NCI-H774 (cell line): ENCODE measurements around the gene ADORA2A.

Experiments used
- DNase-seq: peaks from one replicate; lab custom pipeline; 2025; lab: John Stamatoyannopoulos, UW

Gene ADORA2A

DNA sequence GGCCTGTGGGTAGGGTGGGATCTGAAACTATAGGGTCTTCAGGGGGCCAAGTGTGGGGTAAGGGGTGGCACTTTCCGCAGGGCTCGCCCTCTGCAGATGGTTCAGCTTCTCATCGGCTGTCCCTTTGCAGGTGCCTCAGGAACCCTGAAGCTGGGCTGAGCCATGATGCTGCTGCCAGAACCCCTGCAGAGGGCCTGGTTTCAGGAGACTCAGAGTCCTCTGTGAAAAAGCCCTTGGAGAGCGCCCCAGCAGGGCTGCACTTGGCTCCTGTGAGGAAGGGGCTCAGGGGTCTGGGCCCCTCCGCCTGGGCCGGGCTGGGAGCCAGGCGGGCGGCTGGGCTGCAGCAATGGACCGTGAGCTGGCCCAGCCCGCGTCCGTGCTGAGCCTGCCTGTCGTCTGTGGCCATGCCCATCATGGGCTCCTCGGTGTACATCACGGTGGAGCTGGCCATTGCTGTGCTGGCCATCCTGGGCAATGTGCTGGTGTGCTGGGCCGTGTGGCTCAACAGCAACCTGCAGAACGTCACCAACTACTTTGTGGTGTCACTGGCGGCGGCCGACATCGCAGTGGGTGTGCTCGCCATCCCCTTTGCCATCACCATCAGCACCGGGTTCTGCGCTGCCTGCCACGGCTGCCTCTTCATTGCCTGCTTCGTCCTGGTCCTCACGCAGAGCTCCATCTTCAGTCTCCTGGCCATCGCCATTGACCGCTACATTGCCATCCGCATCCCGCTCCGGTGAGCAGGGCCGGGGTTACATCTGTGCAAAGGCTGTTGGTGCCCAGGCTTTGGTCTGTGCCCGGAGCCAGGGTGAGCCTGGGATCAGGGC, 5.8 kb downstream of the ADORA2A start:
- no peak for DNase-seq

DNA sequence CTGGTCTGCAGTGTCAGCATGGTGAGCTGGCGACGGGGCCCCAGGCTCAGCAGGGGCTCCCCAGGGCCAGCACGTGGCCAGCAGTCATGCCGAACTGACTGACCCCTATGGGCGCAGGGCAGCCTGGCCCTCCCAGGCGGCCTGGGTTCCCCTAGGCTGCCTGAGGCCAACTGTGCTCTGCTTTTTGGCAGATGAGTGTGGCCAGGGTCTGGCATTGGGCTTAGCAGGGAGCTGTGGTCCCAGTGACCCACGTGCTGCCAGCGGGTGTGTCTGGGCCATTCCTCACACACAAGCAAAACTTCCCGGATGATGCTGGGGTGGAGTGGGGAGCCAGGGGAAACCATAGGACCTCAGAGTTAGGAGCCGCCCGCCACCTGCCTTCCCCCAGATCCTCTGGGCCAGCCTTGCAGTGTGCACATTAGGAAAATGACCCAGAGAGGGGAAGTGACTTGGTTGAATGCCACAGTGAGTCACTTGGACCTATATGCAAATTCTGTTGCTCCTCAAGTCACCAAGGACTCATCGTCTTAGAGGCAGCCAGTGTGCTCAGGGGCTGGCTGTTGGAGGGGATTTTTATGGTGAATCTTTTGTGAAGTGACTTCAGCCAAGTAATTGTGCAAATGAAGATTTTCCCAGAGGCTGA, 6.5 kb downstream of the ADORA2A start:
- no peak for DNase-seq

DNA sequence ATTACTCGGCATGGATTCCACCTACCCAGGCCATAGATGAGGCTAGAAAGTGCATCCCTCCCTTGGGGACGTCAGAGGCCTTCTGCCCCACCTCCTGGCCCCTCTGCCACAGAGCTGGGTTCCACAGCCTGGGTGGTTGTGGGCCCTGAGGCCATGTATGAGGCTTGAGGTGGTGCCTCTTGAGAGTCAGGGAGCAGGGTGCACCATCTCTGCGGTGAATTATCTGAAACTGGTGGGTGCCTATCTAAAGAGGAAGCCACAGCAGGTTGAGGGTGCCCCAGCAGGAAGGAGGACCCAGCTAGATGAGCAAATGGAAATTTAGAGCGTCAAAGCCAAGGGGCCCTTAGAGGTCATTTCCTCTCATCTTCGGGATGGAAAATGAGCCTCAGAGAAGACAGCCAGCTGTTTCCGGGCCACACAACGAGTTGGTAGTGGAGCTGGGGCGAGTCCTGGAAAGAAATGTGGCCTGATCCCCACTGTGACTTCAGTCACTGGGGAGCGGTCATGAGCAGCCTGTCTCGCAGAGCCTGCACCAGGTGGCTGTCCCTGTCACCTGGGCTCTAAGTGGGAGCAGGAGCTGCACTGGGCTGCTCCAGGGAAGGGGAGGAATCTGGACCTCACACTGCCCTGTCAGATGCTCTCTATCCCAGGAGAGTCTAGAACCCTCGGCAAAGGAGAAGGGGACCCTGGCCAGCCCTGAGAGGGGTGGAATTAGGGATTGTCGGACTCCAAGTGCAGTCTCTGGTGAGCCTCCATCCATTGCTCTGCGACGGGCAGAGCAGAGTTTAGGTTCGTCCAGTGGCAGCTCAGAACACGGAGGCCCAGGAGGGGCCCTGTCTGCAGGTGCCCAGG, 7.3 kb downstream of the ADORA2A start:
- no peak for DNase-seq

GRCh38 chr22:24435323-24435645, 7.9 kb downstream of the ADORA2A start:
- no peak for DNase-seq

GRCh38 chr22:24435861-24436371, 8.5 kb downstream of the ADORA2A start:
- DNase-seq, result no peak

DNA sequence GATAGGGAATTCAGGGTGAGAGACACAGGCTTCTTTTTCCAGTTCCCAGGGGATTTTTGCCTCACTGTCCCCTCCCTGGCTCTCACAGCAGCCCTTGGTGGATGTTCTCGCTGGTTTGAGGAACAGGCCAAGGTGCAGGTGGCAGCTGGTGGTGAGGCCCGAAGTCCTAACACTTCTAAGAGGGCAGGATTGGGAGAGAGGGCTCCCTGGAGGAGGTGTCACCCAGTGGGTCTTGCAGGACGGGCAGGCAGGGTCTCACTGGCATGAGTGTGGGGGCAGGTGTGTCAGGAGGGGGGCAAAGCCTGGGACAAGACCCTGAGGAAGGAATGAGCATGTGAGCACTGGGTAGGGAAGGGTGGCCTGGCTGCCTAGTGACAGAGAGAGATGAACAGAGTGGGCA, 9.2 kb downstream of the ADORA2A start:
- DNase-seq, result no peak

GRCh38 chr22:24437091-24437490, 9.7 kb downstream of the ADORA2A start:
- DNase-seq, result no peak

DNA sequence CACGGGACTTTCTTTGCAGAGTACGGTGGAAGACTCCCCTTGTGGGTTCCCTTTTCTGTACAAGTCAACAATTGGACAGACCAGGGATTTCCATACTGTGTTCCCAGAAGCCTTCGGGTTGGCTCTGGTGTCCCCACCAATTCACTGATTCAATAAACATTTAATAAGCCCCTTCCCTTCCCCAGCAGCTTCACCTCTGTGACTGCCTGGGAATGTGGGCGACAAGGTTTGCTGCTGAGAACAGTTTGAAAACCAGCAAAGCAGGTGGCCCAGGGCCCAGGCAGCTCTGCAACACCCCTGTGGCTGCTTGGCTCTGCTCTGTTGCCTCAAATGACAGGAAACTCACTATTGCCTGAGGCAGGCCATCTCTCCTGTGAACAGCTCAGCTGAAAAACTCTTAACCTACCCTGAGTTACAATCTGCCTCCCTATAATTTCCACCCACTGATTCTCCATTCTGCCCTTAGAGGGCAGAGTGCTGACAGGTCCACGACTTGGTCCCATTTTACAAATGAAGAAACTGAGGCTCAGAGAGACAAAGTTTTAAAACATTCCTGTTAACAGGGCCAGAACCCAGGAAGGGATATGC, 10.4 kb downstream of the ADORA2A start:
- no peak for DNase-seq

DNA sequence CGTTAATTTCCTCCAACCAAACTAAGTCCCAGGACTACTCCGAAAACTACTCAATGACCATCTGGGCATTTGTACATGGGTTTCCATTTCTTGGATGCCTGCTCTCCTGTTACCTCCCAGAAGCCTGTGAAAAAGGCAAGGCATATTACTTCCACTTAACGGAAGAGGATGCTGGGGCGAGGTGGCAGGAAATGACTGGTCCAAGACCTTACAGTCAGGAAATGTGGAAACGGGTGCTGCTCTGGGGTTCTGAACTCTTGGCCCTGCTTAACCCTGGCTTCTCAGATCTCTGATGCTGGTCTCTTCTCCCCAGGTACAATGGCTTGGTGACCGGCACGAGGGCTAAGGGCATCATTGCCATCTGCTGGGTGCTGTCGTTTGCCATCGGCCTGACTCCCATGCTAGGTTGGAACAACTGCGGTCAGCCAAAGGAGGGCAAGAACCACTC, 12.9 kb downstream of the ADORA2A start:
- DNase-seq, result no peak

DNA sequence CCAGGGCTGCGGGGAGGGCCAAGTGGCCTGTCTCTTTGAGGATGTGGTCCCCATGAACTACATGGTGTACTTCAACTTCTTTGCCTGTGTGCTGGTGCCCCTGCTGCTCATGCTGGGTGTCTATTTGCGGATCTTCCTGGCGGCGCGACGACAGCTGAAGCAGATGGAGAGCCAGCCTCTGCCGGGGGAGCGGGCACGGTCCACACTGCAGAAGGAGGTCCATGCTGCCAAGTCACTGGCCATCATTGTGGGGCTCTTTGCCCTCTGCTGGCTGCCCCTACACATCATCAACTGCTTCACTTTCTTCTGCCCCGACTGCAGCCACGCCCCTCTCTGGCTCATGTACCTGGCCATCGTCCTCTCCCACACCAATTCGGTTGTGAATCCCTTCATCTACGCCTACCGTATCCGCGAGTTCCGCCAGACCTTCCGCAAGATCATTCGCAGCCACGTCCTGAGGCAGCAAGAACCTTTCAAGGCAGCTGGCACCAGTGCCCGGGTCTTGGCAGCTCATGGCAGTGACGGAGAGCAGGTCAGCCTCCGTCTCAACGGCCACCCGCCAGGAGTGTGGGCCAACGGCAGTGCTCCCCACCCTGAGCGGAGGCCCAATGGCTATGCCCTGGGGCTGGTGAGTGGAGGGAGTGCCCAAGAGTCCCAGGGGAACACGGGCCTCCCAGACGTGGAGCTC, 13.5 kb downstream of the ADORA2A start:
- no peak for DNase-seq

- DNase-seq, result no peak
These were observed 14.3 kb downstream of the ADORA2A start for GRCh38 chr22:24441406-24442351.

GRCh38 chr22:24442352-24442744, 14.9 kb downstream of the ADORA2A start:
- DNase-seq, result no peak

- no peak for DNase-seq
These were observed 16.3 kb downstream of the ADORA2A start for GRCh38 chr22:24443668-24444067.

DNA sequence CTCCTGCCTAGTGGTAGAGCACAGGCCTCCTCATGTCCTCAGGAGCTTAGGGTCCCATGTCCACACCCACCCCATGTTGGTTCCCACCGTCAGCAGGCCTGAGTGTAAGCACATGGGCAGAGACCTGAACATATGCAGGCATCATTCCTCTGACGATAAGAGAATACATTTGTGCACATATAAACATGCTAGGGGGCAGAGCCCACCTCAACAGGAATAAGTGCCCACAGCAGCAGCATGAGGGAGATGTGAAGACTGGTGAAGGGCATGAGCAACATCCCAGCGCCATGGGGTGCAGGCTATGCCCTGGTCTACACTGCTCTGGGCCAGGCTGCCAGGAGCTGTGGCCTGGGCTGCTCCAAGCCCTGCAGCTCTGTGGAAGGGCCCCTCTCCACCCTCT, 16.9 kb downstream of the ADORA2A start:
- DNase-seq, result no peak

GRCh38 chr22:24444729-24445466, 17.5 kb downstream of the ADORA2A start:
- no peak for DNase-seq

- DNase-seq, result no peak
These were observed 18.3 kb downstream of the ADORA2A start for GRCh38 chr22:24445481-24446259.

DNA sequence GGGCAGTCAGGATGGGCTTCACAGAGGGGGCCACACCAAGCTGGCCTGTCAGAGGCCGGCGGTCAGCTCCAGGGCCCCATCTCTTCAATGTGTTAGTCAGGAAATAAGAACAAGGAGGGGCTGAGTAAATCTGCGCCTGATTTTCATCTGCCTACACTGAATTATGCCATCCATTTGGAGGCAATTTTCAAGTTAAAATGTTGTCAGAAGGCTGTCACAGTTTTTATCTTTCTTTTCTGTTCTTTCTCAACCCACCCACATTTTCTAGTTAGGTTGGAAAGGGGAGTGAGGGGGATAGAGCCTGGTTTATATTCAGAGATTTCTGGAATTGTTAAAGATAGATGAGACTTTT, 18.8 kb downstream of the ADORA2A start:
- DNase-seq, result no peak

GRCh38 chr22:24450610-24451009, 23.2 kb downstream of the ADORA2A start:
- DNase-seq, result no peak

DNA sequence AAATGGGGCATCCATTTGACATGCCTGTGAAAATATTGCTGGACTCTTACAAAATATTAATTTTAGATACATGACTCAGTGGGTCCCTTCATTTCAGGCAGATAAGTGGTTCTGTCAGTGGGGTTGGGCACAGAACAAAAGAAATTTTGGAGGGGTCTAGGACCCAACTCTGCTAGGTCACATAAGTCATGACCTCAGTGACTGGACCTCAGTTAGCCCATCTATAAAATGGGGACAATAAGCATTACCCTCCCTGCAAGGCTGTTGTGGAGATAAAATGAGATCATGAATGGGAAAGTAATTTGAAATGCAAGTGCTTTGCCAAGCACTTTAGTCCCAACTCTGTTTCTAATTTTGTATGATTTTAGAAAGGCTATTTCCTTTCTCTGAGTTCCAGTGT, 23.8 kb downstream of the ADORA2A start:
- DNase-seq, result no peak
